Measurements from ENCODE around the gene LURAP1L. TPM values are rescaled to one million over a fixed set of nuclear protein-coding genes. Genes with fewer than 3 reads are reported as not detected.

Gene LURAP1L
- total RNA-seq, 1 donor from 2014 or later, result 0.51 TPM

GRCh38 chr9:12838546-12838945, 63.7 kb downstream of the LURAP1L start:
- no peak for DNase-seq (ENCODE audit: low spot score)
- H3K4me1 Mint-ChIP-seq (ENCODE audit: unreplicated experiment), result no peaks in the 10 kb centered on the region
- no peak for TF ChIP-seq CTCF (IDR thresholded peaks at IDR 0.05; ENCODE audit: unreplicated experiment)
- no peaks in the 10 kb centered on the region for H3K36me3 Mint-ChIP-seq (ENCODE audit: low read depth, unreplicated experiment)
- H3K27me3 Mint-ChIP-seq (ENCODE audit: unreplicated experiment), result no peaks in the 10 kb centered on the region
- H3K27ac Mint-ChIP-seq (ENCODE audit: unreplicated experiment), result no peak overlapping the region
- H3K9me3 Mint-ChIP-seq (ENCODE audit: unreplicated experiment), result no peaks in the 10 kb centered on the region
- no peak overlapping the region for H3K4me3 Mint-ChIP-seq (ENCODE audit: unreplicated experiment)

- TF ChIP-seq CTCF (IDR thresholded peaks at IDR 0.05; ENCODE audit: unreplicated experiment), result no peak
- no peaks in the 10 kb centered on the region for H3K27me3 Mint-ChIP-seq (ENCODE audit: unreplicated experiment)
- no peaks in the 10 kb centered on the region for H3K9me3 Mint-ChIP-seq (ENCODE audit: unreplicated experiment)
- no peak overlapping the region for H3K27ac Mint-ChIP-seq (ENCODE audit: unreplicated experiment)
- no peaks in the 10 kb centered on the region for H3K4me1 Mint-ChIP-seq (ENCODE audit: unreplicated experiment)
- H3K36me3 Mint-ChIP-seq (ENCODE audit: low read depth, unreplicated experiment), result no peaks in the 10 kb centered on the region
- no peak for DNase-seq (ENCODE audit: low spot score)
- H3K4me3 Mint-ChIP-seq (ENCODE audit: unreplicated experiment), result no peak overlapping the region
These were observed 68.9 kb downstream of the LURAP1L start for GRCh38 chr9:12843735-12844134.

- Mint-ChIP-seq H3K4me3 (ENCODE audit: unreplicated experiment) (no peak overlapping the region), H3K36me3 (ENCODE audit: low read depth, unreplicated experiment) (no peaks in the 10 kb centered on the region), H3K27me3 (ENCODE audit: unreplicated experiment) (no peaks in the 10 kb centered on the region), H3K27ac (ENCODE audit: unreplicated experiment) (no peak overlapping the region), H3K9me3 (ENCODE audit: unreplicated experiment) (no peaks in the 10 kb centered on the region), H3K4me1 (ENCODE audit: unreplicated experiment) (no peaks in the 10 kb centered on the region)
- no peak for DNase-seq (ENCODE audit: low spot score)
- TF ChIP-seq CTCF (IDR thresholded peaks at IDR 0.05; ENCODE audit: unreplicated experiment), result no peak
These were observed 71.2 kb downstream of the LURAP1L start for GRCh38 chr9:12846035-12846434.

- H3K9me3 Mint-ChIP-seq (ENCODE audit: unreplicated experiment), result no peaks in the 10 kb centered on the region
- H3K27ac Mint-ChIP-seq (ENCODE audit: unreplicated experiment), result no peak overlapping the region
- no peak overlapping the region for H3K4me3 Mint-ChIP-seq (ENCODE audit: unreplicated experiment)
- no peak for DNase-seq (ENCODE audit: low spot score)
- no peaks in the 10 kb centered on the region for H3K27me3 Mint-ChIP-seq (ENCODE audit: unreplicated experiment)
- H3K36me3 Mint-ChIP-seq (ENCODE audit: low read depth, unreplicated experiment), result no peaks in the 10 kb centered on the region
- TF ChIP-seq CTCF (IDR thresholded peaks at IDR 0.05; ENCODE audit: unreplicated experiment), result no peak
- no peaks in the 10 kb centered on the region for H3K4me1 Mint-ChIP-seq (ENCODE audit: unreplicated experiment)
These were observed 72.7 kb downstream of the LURAP1L start for GRCh38 chr9:12847561-12847960.

GRCh38 chr9:12849486-12850003, 74.7 kb downstream of the LURAP1L start:
- H3K9me3 Mint-ChIP-seq (ENCODE audit: unreplicated experiment), result no peaks in the 10 kb centered on the region
- no peak for TF ChIP-seq CTCF (IDR thresholded peaks at IDR 0.05; ENCODE audit: unreplicated experiment)
- H3K4me1 Mint-ChIP-seq (ENCODE audit: unreplicated experiment), result no peaks in the 10 kb centered on the region
- DNase-seq (ENCODE audit: low spot score), result no peak
- no peak overlapping the region for H3K27ac Mint-ChIP-seq (ENCODE audit: unreplicated experiment)
- H3K27me3 Mint-ChIP-seq (ENCODE audit: unreplicated experiment), result no peaks in the 10 kb centered on the region
- H3K36me3 Mint-ChIP-seq (ENCODE audit: low read depth, unreplicated experiment), result no peaks in the 10 kb centered on the region
- H3K4me3 Mint-ChIP-seq (ENCODE audit: unreplicated experiment), result no peak overlapping the region
